ENCODE data around the gene RFX3.

DNA sequence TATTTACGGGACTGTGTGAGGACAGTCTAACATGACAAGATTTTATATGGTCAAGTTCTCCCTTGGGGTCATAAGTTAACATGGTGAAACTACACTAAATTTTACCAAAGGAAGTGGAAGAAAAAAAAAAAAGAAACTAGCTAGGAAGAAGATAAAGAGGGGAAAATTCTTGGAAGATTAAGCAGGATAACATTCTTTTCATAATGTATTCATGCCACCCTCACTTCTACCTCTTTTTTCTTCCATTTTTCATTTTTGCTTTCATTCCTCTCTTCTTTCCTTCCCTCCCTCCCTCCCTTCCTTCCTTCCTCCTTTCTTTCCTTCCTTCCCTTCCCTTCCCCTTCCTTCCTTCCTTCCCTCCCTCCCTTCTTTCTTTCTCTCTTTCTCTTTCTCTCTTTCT is 254.6 kb downstream of the RFX3 start:
- TF ChIP-seq, protein P1, sequence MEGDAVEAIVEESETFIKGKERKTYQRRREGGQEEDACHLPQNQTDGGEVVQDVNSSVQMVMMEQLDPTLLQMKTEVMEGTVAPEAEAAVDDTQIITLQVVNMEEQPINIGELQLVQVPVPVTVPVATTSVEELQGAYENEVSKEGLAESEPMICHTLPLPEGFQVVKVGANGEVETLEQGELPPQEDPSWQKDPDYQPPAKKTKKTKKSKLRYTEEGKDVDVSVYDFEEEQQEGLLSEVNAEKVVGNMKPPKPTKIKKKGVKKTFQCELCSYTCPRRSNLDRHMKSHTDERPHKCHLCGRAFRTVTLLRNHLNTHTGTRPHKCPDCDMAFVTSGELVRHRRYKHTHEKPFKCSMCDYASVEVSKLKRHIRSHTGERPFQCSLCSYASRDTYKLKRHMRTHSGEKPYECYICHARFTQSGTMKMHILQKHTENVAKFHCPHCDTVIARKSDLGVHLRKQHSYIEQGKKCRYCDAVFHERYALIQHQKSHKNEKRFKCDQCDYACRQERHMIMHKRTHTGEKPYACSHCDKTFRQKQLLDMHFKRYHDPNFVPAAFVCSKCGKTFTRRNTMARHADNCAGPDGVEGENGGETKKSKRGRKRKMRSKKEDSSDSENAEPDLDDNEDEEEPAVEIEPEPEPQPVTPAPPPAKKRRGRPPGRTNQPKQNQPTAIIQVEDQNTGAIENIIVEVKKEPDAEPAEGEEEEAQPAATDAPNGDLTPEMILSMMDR (IDR thresholded peaks at IDR 0.05) = no peak
- no peak for TF ChIP-seq POLR2AphosphoS5 (IDR thresholded peaks at IDR 0.05)
